BJ (cell line): ENCODE data around the gene ZDHHC14. TPM values are rescaled to one million over a fixed set of nuclear protein-coding genes. Genes with fewer than 3 reads are reported as not detected.

Experiments used
- CTCF ChIA-PET: fragments of 350-600 bp; formaldehyde crosslinking; extraction: SDS; loops from one replicate; lab custom pipeline; 2021; ENCODE audit warnings: antibody characterized with exemption, inconsistent platforms; lab: Yijun Ruan, JAX
- POLR2A ChIA-PET: fragments of 300-600 bp; sonication (Branson Sonifier 250); formaldehyde crosslinking; extraction: SDS; loops from one replicate; lab custom pipeline; 2021; ENCODE audit warnings: antibody characterized with exemption; lab: Charles Lee
- DNase-seq: peaks from one replicate; pipeline ENCODE4 v3.0.0-alpha.2; 2011; ENCODE audit warnings: low read depth
- H3K27me3 ChIP-seq: 2 replicates; pipeline ENCODE4 v1.6.0; 2011; ENCODE audit warnings: low read length; ENCODE audit not compliant: control insufficient read depth, insufficient read depth
- H3K36me3 ChIP-seq: 2 replicates; pipeline ENCODE4 v1.5.1; 2011; ENCODE audit warnings: low read length; ENCODE audit not compliant: control insufficient read depth, insufficient read depth
- H3K4me3 ChIP-seq: 2 replicates; pipeline ENCODE4 v1.5.1; 2011; ENCODE audit warnings: low read depth, mild to moderate bottlenecking, control low read depth, low read length
- polyA plus RNA-seq: library from polyadenylated mRNA; depleted of rRNA; stranded (reverse); fragments of >200 nt; gene quantifications from 2 replicates; pipeline ENCODE4 v1.2.3, GENCODE V29; 2011
- TF ChIP-seq, protein P1 (sequence below): IDR thresholded peaks from 2 replicates; pipeline ENCODE4 v1.5.1; 2011; ENCODE audit warnings: low read depth, mild to moderate bottlenecking, control low read depth, inconsistent platforms, low read length, moderate library complexity; ENCODE audit not compliant: insufficient read depth

ZDHHC14 gene
- polyA plus RNA-seq, 1 experiment = 3.6 TPM

DNA sequence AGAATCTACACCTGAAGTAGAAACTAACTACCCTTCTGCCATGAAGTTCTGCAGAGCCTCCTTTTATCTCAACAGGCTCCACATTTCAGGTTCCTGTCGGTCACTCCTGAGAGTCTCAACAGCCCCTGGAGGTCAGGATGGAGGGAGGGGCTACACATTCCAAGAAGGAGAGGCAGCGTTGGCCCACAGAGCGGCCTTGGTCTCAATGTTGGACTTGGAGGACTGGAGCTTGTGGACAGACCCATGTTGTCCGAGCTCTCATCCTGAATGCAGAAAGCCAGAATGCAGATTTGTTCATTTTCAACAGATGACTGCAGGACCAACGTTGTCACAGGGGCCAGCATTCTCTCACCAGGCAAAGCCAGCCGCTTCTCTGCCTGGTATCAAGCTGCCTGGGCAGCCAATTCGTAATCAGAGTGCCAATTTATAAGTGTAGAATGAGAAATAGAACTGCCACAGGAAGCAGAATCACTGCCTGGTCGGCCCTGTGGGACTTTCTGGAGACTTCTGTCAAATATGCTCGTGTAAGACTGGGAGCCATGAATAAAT, 229.5 kb downstream of the ZDHHC14 start:
- H3K36me3 ChIP-seq = no peaks in the 10 kb centered on the region
- no peaks in the 10 kb centered on the region for H3K27me3 ChIP-seq
- ChIA-PET POLR2A (no interaction called here), CTCF (interaction anchor here (0.7 kb wide), 2 partner anchors 23 to 231 kb away, joined by 4 read pairs; no protein-coding TSS in a partner anchor)
- no peak overlapping the region for H3K4me3 ChIP-seq
- TF ChIP-seq, protein P1, sequence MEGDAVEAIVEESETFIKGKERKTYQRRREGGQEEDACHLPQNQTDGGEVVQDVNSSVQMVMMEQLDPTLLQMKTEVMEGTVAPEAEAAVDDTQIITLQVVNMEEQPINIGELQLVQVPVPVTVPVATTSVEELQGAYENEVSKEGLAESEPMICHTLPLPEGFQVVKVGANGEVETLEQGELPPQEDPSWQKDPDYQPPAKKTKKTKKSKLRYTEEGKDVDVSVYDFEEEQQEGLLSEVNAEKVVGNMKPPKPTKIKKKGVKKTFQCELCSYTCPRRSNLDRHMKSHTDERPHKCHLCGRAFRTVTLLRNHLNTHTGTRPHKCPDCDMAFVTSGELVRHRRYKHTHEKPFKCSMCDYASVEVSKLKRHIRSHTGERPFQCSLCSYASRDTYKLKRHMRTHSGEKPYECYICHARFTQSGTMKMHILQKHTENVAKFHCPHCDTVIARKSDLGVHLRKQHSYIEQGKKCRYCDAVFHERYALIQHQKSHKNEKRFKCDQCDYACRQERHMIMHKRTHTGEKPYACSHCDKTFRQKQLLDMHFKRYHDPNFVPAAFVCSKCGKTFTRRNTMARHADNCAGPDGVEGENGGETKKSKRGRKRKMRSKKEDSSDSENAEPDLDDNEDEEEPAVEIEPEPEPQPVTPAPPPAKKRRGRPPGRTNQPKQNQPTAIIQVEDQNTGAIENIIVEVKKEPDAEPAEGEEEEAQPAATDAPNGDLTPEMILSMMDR = no peak
- no peak for DNase-seq

DNA sequence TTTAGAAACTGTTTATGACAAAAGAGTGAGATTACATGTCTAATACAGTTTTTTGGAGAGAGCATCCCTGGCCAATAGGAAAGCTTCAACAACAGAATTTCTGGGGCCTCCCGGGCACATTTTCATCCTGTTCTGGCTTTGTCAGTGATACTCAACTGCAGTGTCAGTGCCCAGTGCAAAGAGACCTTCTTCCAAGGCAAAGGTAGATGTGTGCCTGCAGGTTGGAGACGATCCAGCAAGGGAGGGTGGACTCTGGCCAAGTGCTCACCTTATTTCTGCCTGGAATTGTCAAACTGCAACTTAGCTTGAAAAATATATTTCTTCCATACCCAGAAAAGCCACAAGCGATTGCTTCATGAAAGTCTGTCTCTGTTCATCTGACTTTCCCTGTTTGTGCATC, 230.4 kb downstream of the ZDHHC14 start:
- TF ChIP-seq, protein P1 = no peak
- CTCF ChIA-PET = interaction anchor here (1.3 kb wide), 1 partner anchor 14 kb away, joined by 3 read pairs; no protein-coding TSS in a partner anchor

DNA sequence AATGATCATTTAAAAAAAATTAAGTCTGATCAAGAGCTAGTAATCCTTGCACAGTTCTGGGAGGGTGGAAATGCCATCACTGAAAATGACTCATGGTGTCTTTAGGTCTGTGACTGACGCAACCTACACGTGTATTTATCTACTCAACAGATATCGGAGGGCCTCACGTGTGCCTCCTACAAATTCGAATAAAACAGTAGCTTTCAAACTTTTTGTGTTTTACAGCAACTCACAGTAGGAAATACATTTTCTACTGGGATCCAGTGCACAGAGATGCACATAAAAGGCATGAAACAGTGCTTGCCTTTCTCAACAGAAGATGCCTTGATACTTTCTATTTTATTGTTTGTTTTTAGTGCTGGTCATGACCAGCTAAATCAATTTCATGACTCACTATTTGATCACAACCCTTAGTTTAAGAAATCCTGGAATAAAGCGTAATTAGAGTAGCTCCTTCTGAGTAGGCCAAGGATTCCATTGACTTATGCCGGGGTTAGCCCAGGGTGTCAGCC, 232.1 kb downstream of the ZDHHC14 start:
- ChIA-PET CTCF (interaction anchor here (0.6 to 1.5 kb wide), 5 partner anchors 9 to 1080 kb away, joined by 3 to 4 read pairs (median 3); no protein-coding TSS in a partner anchor), POLR2A (interaction anchor here (0.6 to 0.7 kb wide), 2 partner anchors 218 to 257 kb away, joined by 3 to 4 read pairs; no protein-coding TSS in a partner anchor)
- DNase-seq = peak; percentile 46
- Histone ChIP-seq H3K4me3 (no peak overlapping the region), H3K27me3 (no peaks in the 10 kb centered on the region), H3K36me3 (no peaks in the 10 kb centered on the region)
- TF ChIP-seq, protein P1 = no peak

More for the DNA sequence above, 230.4 kb downstream of the ZDHHC14 start:
- no peak overlapping the region for H3K4me3 ChIP-seq
- no peaks in the 10 kb centered on the region for H3K36me3 ChIP-seq
- DNase-seq = no peak
- no peaks in the 10 kb centered on the region for H3K27me3 ChIP-seq
- POLR2A ChIA-PET = no interaction called here

DNA sequence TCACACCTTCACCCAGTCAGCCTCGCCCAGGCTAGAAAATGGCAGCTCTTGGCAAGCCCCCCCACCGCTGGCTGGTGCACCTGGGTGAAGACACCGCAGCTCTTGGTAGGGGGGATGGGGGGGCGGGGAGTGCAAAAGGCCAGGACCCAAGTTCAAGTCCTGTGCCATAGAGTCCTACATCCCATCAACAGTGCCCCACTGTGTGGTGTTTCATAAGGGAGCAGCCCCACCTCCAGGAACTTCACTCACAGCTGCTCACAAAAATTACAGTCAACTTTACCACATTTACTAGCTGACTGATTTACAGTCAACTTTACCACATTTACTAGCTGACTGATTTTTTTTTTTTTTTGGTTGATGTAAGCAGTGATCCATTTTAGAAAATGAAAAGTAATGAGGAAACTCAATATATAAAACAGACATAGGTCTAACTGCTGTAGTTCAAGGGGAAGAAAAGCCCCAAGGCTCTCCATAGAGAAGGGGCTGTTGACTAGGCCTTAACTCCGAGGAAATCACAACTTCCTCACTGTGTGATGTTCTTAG, 233.1 kb downstream of the ZDHHC14 start:
- ChIA-PET POLR2A (no interaction called here), CTCF (interaction anchor here (0.8 to 1.6 kb wide), 4 partner anchors 17 to 297 kb away, joined by 3 to 6 read pairs (median 4); no protein-coding TSS in a partner anchor)
- TF ChIP-seq, protein P1 = no peak
- H3K36me3 ChIP-seq = no peaks in the 10 kb centered on the region
- H3K4me3 ChIP-seq = no peak overlapping the region
- no peaks in the 10 kb centered on the region for H3K27me3 ChIP-seq
- no peak for DNase-seq

DNA sequence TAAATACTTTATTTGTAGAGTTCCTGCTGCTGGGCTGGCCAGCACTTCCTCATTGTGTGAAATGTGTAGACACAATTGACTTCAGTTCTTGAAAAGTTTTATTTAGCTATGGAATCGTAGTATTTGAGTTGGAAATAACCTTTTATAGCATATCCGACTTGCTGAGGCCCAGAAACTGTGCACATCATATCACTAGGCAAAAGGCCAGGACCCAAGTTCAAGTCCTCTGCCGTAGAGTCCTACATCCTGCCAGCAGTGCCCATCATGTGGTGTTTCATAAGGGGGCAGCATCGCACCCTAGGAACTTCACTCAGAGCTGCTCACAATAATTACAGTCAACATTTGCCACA, 234.4 kb downstream of the ZDHHC14 start:
- Histone ChIP-seq H3K36me3 (no peaks in the 10 kb centered on the region), H3K27me3 (no peaks in the 10 kb centered on the region), H3K4me3 (no peak overlapping the region)
- POLR2A ChIA-PET = no interaction called here
- CTCF ChIA-PET = interaction anchor here (1.2 to 1.6 kb wide), 2 partner anchors 17 to 50 kb away, joined by 3 to 6 read pairs; no protein-coding TSS in a partner anchor
- no peak for DNase-seq
- TF ChIP-seq, protein P1 = no peak
